SK-N-SH (cell line): Measurements from ENCODE around the gene DCLRE1A.

Experiments used
- CTCF ChIP-seq: fragments of 200-600 bp; sonication (generic); IDR thresholded peaks from 2 replicates; pipeline ENCODE4 v1.6.1; 2017; ENCODE audit warnings: antibody characterized with exemption, mild to moderate bottlenecking, moderate library complexity
- EP300 ChIP-seq, 2 experiments: IDR thresholded peaks; 2 replicates each; pipeline versions ENCODE4 v1.4.0 to v1.6.1; 2012; ENCODE audit warnings: borderline replicate concordance in 1 of 2, low read depth in 1 of 2, low read length in 1 of 2
- PBX3 ChIP-seq: IDR thresholded peaks from 2 replicates; pipeline ENCODE4; 2012
- RCOR1 ChIP-seq: fragments of 150-350 bp; IDR thresholded peaks from 2 replicates; pipeline ENCODE4 v1.6.1; 2017; ENCODE audit warnings: antibody characterized with exemption, low read length

- TF ChIP-seq CTCF = no peak
- no peak for TF ChIP-seq RCOR1
- TF ChIP-seq EP300 (IDR thresholded peaks at IDR 0.05; ENCODE audit: borderline replicate concordance in 1 of 2, low read depth in 1 of 2, low read length in 1 of 2) = no peak
- TF ChIP-seq PBX3 = no peak
Observed at GRCh38 chr10:113823389-113823788, 30.5 kb downstream of the DCLRE1A start.
